GM12878 (cell line): ENCODE data around the gene LIPN.

Experiments used
- CTCF ChIP-seq, 3 experiments: IDR thresholded peaks in 2 of 3; conservative IDR thresholded peaks in 1 of 3; 2 replicates each; pipeline ENCODE4 v1.5.1; 2011; ENCODE audit warnings: low read depth in 3 of 3, low read length in 3 of 3, mild to moderate bottlenecking in 3 of 3, control low read depth in 2 of 3, moderate library complexity in 2 of 3, inconsistent platforms in 1 of 3, mixed read lengths in 1 of 3; ENCODE audit not compliant: control insufficient read depth in 2 of 3, insufficient read depth in 1 of 3; ENCODE audit errors: extremely low read depth in 1 of 3
- JUNB ChIP-seq: IDR thresholded peaks from 2 replicates; pipeline ENCODE4 v1.6.1; 2016; ENCODE audit warnings: antibody characterized with exemption, mild to moderate bottlenecking
- RAD21 ChIP-seq: IDR thresholded peaks from 2 replicates; pipeline ENCODE4 v1.6.1; 2011; ENCODE audit warnings: mild to moderate bottlenecking, low read depth, low read length, moderate library complexity; ENCODE audit not compliant: insufficient read depth
- ZNF24 ChIP-seq: fragments of 450-650 bp; IDR thresholded peaks from 2 replicates; pipeline ENCODE4 v1.6.1; 2017; ENCODE audit warnings: antibody characterized with exemption, mild to moderate bottlenecking

DNA sequence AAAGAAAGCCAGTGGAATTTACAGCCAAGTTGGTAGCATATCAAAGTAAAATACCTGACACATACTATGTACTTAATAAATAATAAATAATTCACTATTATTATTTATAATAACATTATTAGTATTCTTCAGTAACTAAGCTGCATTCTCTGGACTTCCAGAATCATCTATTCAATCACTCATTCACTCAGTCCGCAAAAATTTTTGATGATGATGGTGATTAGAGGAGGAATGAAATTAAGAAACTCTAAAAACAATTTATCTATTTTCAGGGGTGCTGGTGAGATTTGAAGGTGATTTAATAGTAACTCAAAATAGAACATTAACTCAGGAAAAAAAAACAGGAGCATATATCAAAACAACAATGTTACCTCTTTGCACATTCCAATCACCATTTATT, 3.2 kb upstream of the LIPN start:
- no peak for TF ChIP-seq RAD21
- no peak for TF ChIP-seq CTCF (IDR thresholded peaks at IDR 0.05 in 2 of 3, conservative IDR thresholded peaks at IDR 0.05 in 1 of 3; ENCODE audit: control insufficient read depth in 2 of 3, extremely low read depth in 1 of 3, insufficient read depth in 1 of 3, low read depth in 3 of 3, low read length in 3 of 3)
- TF ChIP-seq ZNF24: no peak
- no peak for TF ChIP-seq JUNB
